GM18526 (cell line): ENCODE results near the gene TJAP1.

Experiments used
- POLR2A ChIP-seq: IDR thresholded peaks from 3 replicates; pipeline ENCODE4 v1.6.1; 2011; ENCODE audit not compliant: insufficient read length; ENCODE audit errors: extremely low read depth

Gene TJAP1

DNA sequence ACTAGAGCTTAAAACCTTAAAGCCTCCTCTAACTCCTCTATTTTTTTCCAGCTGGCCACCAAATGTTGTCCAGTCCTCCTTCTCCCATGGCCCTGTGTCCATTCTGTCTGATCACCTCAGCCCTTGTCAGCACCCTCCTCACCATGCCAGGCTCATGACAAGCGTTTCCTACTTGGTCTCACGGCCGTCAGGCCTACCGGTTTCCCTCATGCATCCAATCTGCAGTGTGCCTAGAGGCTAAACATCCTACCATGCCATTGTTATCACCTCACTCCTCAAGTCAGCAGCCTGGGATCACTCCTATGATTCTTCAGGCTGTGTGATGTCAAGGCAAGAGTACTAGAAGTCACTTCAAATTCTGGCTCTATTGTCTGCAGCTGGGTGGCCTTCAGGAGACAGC is 9.6 kb upstream of the TJAP1 start:
- TF ChIP-seq POLR2A: no peak

DNA sequence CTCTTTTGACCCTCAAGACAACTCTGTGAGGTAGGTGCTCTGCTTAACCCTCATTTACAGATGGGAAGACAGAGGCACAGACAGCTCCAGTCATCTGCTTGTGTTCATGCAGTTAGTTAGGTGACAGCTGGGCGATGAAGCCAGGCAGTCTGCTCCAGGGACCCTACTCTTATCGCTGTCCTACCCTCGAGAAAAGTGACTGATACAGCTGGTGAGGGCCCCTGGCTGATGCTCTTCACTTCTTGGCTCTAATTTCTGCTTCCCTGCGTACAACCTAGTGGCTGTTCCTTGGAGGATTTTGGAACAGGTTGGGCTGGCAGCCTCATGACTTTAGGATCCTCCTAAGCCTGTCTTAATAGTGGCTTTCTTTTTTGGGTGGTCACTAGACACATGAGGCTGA is 9.1 kb upstream of the TJAP1 start:
- no peak for TF ChIP-seq POLR2A

DNA sequence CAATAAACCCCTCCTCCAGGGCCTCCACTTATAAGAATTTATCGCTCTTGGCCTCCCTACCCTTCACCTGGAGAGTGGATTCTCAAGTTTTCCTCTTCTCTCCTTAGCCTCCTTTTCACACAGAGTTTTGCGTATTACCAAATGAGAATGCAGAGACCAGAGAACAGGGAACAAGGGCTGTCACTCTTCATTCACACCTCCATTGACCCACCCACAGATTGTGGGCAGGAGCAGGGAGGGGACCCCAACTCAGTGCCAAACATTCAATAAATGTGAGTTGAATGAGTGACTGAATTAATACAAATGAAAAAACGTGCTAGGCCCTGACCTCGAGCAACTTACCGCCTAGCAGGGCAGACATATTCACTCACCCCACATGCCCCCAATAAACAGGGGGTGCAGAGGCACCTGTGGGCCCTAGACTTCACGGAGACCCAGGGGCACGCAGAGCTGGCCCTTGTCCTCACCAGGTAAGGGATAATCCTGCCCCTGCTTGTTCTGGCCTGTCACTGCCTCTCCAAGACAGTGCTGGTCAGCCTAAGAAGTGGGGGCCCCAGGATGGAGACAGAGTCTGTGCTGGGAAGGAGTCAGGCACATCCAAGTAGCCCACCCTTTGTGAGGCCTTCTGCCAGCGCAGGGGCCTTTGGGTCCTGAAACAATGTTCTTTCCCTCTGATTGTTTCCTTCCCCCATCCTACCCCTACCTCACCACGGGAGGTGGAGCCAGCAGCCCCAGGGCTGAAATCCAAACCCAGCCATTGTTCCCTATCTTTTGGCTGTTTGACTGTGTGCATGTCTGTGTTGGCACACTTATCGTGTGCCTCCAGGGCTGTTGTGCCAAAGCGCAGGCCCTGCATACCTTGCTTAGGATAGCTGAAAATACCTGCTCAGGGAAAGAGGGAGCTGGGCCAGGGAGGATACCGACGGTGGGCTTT is 8.4 kb upstream of the TJAP1 start:
- TF ChIP-seq POLR2A: no peak

DNA sequence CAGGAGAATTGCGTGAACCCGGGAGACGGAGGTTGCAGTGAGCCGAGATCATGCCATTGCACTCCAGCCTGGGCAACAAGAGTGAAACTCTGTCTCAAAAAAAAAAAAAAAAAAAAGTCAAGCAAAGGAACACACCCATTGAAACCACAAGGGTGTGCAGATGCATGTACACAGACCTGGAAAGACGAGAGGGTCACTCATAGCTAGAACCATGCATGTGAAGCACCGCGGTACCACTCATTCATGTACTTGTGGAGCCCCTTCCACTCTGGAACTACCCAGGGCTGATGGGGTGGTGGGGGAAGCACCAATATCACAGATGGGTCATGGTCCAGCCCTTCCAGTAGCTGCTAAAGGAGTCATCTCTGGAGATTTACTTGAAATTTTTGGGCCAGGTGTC is 7.4 kb upstream of the TJAP1 start:
- TF ChIP-seq POLR2A: no peak

GRCh38 chr6:43471399-43471798 is 6.0 kb upstream of the TJAP1 start:
- TF ChIP-seq POLR2A: no peak

DNA sequence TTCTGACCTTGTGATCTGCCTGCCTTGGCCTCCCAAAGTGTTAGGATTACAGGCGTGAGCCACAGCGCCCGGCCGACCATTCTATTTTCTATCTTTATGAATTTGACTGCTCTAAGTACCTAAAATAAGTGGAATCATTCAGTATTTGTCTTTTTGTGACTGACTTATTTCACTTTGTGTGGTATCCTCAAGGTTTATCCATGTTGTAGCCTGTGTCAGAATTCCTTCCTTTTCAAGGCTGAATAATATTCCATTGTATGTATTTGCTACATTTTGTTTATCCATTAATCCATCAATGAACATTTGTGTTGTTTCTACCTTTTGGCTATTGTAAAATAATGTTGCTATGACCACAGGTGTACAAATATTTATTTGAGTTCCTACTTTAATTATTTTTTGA is 4.9 kb upstream of the TJAP1 start:
- TF ChIP-seq POLR2A: no peak

- TF ChIP-seq POLR2A: no peak
Measured at GRCh38 chr6:43475516-43475915, 1.9 kb upstream of the TJAP1 start.

DNA sequence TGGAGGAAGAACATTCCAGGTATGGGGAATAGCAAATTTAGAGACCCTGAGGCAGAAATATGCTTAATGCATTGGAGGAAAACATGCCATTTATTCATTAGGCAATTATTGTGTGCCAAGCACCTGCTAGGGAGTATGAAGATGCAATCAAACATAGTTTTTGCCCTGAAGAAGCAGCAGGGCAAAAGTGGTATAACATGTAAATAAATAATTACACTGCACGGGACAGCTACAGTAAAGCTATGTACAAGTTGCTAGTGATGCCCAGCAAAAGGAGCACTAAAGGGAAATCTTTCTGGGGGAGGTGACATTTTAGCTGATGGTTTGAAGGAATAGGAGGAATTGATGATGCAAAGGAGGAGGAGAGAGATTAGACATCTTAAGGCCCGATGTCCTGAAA is 624 bp upstream of the TJAP1 start:
- no peak for TF ChIP-seq POLR2A

GRCh38 chr6:43478008-43478372 is 620 bp downstream of the TJAP1 start:
- TF ChIP-seq POLR2A: no peak

DNA sequence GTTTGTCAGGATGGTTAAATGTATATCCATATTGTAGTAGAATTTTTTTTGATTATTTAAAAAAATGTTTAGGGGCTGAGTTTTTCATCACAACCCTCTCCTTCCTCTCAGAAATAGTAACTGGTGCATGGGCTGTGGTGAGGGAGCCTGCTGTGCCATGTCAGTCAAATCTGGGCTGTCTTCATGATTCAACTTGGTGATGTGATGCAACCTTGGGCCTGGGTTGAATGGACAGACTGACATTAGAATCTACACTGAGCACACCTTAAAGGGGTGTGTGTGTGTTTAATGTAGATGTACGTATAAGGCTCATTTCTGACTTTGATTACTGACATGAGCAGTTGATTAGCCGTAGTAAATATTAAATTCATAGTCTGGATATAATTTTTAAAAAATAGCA is 3.7 kb downstream of the TJAP1 start:
- no peak for TF ChIP-seq POLR2A

DNA sequence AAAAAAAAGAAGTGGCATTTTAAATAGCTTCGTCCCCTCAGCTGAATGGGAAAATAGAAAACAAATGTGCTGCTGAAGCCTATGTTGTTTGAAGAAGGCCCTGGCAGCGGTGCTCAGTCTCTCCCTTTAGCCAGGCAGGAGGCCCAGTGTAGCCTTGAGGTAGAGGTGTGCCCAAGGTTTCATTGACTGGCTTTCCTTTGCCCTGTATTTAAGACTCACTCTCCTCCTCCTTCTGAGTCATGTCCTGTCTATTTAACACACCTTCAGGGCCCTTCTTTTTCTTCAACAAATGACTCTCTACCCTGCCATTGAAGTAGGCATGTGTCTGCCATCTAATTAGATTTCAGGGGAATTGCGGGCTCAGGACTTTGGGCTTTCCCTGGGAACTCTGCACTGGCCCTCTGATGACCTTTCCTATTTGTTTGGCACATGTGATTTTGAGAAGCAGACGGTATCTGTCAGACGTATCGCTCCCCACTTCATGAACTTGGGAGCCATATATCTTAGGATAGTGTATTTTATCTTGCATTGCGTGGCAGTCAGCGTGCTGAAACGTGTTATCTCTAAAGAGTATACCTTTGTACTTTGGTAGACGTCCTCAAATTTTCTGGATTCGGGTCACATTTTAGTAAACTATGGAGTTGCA is 4.3 kb downstream of the TJAP1 start:
- no peak for TF ChIP-seq POLR2A

DNA sequence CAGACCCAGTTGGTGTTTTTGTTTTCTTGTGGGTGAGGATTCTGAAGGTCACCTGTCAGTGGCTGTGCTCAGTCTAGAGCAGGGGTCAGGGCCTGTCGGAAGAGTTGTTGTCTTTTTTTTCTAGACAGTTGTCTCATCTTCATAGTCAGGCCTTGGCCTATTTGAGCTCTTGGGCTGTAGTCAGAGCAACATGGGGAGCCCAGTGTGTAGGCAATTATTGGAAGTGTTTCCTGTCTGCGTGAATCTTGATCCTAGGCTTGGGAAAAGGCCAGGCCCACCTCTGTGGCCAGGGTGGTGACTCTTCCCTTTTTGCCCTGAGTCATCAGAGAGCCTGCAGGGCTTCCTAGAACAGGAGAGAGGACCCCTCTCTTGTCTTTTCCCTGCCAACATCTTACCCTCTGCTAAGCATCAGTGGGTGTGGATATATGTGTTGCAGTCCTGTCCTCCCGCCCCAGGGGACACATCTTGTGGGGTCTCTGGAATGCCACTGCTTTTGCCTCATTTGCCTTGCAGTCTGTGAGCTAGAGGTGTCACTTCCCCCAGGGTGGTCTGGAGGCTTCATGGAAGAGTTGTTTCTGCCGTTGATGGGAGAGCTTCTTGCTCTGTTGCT is 11.4 kb downstream of the TJAP1 start:
- TF ChIP-seq POLR2A: no peak

DNA sequence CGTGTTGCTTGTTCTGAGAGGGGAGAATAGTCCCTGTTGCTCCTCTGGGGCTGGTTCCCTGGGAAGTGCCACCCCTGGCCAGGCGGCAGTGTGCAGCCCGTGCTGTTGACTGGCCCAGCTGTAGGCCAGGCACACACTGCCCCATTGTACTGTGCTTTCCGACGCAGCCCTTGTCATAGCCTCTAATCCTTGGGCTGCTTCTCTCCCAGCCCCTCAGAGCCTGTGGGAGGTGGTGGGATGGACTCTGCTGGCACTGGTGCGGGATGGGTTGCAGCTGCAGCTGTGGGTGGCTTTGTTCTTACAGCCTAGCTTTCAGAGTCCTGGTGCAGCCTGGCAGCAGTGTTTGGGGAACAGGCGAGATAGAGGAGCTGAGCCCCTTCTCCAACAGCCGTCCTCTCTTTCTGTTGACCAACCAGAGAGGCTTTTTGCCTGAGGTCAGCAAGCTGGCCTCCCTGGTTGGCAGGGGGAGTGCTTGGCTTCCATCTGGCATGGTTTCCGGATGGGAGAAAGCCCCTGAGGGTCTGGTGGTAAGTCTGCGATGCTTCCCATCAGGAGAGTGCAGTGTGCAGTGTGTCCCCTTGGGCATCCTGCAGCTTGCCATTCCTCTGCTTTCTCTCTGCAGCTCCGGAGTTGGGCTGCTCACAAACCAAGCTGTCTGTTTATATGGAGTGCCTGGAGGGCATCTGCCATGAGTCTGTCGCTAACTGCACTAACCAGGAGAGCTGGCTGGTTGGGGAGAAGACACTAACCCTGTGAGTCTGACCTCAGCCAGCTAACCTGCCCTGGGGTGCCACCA is 12.1 kb downstream of the TJAP1 start:
- TF ChIP-seq POLR2A: no peak

- TF ChIP-seq POLR2A: no peak
Measured at GRCh38 chr6:43490523-43490939, 13.2 kb downstream of the TJAP1 start.

DNA sequence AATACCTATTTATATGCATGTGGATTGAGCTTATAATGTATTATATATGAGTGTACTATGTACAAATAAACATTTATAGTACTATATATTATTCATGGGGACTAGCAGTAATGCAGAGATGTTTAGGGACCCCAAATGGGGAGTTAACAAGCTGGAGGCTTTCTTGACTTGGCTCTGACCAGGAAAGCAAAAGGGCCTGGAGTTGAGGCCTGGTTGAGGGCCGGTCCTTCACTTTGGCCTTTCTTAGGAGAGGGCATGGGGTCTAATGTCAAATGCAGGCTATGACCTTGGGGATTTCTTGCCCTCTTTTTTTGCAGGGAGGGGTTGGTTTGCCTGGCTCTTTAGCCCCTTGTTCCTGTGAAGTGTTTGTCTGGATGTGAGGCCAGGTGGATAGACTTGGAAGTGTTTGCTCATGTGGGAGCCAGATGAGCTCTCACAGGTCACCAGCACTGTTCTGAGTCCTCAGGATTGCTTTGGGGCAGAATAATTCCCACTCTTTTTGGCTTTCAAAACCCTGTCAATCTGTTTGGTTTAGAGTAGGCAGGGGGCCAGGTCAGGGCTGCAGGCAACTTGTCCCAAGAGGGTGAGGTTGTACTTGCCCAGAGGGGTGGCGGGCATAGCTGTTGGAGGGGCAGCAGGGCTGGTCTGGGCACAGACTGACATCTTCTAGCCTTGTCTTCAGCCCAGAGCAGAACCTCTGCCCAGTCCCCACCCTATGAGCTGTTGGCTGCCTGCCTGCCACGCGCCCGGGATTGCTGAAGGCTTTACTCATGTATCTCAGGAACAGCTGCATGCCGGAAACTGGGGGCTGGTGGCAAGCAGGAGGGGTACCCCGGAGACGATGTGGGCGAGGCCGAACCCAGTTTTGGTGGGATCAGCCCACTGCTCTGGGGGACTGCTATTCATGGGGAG is 14.6 kb downstream of the TJAP1 start:
- no peak for TF ChIP-seq POLR2A

DNA sequence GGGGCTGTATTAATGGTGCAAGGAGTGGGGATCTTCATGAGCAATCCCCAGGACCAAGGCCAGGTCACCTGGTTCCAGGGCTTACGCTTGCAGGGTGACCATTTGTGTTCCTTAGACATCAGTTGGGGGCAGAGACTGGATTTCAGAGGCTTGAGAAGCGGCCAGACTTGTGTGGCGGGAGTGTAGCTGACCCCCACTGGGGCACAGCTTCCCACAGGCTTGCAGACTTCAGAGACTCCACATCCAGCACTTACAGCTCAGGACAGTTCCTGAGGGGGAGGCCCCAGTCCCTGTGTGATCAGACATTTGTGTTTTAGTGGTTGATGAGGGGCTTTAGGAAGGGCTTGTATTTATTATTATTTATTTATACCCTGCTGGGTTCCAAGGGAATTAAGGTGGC is 15.3 kb downstream of the TJAP1 start:
- no peak for TF ChIP-seq POLR2A
